HG02571 (cell line): ENCODE results near the gene KDM3B.

ENCODE experiments used
- ATAC-seq: cut with Tn5 transposase; IDR thresholded peaks from one replicate; pipeline ENCODE4 v1.9.1; 2021; ENCODE audit warnings: mild to moderate bottlenecking, moderate library complexity; ENCODE audit not compliant: unreplicated experiment

Gene KDM3B

DNA sequence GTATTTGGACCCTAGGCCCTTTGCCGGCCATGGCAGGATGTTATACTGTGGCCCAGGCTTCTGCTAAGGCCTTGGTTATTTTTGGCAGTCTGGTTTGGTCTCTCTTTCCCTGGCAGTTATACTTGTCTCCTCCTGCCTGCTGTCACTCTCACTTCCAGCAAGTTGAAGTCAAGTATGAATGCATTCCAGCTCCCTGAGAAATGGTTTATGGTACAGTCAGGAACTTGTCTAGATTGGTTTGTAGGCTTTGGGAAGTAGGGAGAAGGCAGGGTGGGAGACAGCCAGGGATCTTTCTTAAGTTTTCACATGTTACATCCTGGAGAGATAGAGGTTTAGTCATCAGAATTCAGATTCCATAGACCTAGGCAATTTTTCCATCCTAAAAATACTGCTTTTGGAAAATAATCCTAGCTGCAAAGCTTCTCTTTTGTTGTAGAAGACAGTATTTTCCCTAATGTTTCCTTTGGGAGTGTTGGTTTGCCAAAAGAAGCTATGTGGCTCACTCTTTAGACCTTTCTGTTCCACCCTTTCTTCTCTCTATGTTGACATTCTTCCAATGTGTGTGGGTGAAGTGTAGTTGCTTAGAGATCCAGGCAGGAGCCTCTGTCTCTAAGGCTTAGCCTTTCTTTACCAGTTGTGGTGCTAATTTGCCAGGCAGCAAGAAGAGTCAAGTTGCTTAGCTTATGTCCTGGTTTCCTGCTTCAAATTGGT is 2.5 kb upstream of the KDM3B start:
- ATAC-seq: no peak

- ATAC-seq: no peak
Observed at GRCh38 chr5:138350563-138350890, 2.0 kb upstream of the KDM3B start.

- ATAC-seq: no peak
Observed at GRCh38 chr5:138351056-138351455, 1.4 kb upstream of the KDM3B start.

- ATAC-seq: no peak
Observed at GRCh38 chr5:138351517-138351916, 968 bp upstream of the KDM3B start.

GRCh38 chr5:138352722-138353559 is 456 bp downstream of the KDM3B start:
- ATAC-seq: peak; percentile 36

GRCh38 chr5:138353560-138354080 is 1.1 kb downstream of the KDM3B start:
- ATAC-seq: no peak

- no peak for ATAC-seq
Observed at GRCh38 chr5:138354387-138354786, 1.9 kb downstream of the KDM3B start.

GRCh38 chr5:138354926-138355378 is 2.5 kb downstream of the KDM3B start:
- peak; percentile 41 for ATAC-seq

DNA sequence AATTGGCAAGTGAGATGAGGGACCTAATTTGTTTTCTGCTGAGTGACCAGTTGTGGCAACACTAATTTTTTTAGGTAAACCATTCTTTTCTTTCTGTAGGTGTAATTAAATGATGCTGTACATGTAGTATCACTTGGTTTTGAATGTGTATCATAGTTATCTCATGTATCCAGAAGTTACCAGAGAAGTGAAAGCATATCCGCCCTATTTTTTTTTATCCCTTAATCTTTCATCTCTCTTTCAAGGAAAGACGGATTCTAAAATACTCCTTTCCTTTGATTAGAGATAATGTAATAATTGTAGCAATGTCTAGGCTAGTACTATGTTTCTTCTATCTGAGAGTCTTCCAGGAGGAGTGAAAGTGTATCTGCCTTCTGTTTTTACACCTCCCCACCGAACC is 7.1 kb downstream of the KDM3B start:
- ATAC-seq: no peak

GRCh38 chr5:138360941-138361452 is 8.5 kb downstream of the KDM3B start:
- no peak for ATAC-seq

- ATAC-seq: no peak
Observed at GRCh38 chr5:138364576-138364975, 12.1 kb downstream of the KDM3B start.

- ATAC-seq: no peak
Observed at GRCh38 chr5:138366632-138367382, 14.3 kb downstream of the KDM3B start.

- ATAC-seq: no peak
Observed at GRCh38 chr5:138369261-138369660, 16.8 kb downstream of the KDM3B start.

DNA sequence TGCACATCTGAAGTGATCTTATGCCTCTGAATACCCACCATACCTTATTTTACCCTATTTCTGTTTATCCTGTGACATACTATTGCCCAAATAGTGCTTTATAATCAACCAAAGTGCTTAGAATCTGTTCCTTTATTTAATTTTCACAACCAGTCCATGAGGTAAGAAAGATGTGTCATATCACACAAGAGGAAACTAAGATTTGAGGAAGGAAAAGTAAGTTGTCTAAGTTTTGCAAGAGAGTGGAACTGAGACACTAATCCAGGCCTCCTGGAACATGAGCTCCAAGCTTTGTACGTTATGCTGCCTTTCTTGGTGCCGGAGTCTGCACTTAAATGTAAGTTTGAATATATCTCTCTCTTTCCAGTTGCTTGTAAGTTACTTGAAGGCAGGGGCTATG is 17.2 kb downstream of the KDM3B start:
- no peak for ATAC-seq

DNA sequence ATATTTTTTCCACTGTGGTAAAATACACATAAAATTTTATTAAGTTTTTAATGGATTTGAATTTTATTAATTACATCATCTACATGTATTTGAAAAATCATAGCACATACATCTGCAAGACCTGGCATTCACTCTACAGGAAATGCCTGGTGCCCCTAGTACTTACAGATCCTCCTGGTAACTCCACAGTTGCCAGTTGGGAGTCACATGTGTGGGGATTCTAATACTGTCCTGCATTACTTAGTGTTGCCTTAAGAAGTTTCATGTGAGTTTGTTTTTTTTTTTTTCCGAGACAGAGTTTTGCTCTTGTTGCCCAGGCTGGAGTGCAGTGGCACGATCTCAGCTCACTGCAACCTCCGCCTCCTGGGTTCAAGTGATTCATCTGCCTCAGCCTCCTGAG is 18.1 kb downstream of the KDM3B start:
- ATAC-seq: no peak

GRCh38 chr5:138371454-138371853 is 19.0 kb downstream of the KDM3B start:
- no peak for ATAC-seq

- ATAC-seq: peak; percentile 54
Observed at GRCh38 chr5:138372225-138372624, 19.7 kb downstream of the KDM3B start.

DNA sequence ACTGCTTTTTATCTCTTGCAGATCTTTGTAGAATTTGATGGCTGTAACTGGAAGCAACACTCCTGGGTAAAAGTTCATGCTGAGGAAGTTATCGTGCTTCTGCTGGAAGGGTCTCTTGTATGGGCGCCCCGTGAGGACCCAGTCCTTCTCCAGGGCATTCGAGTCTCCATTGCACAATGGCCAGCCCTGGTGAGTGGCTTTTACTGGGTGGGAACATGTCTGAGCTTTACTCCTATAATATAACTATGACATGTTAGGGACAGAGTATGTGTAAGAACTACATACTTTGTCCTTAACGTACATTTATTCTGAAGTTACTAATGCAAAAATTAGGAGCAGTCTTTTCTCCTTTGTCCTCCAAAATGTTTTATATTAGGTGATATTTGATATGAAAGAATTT is 20.2 kb downstream of the KDM3B start:
- ATAC-seq: no peak

DNA sequence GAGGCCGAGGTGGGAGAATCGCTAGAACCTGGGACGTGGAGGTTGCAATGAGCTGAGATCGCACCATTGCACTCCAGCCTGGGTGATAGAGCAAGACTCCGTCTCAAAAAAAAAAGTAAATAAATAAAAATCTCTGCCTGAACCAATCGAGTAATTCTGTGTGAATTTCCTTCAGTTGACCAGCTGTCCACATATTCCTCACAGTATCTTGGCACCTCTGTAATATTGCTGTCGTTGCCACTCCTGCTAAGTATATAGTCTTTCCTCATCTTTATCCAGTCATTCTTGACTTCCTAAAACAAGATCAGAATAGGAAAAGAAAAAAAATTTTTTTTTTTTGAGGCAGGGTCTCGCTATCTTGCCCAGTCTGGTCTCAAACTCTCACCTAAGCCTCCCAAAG is 29.9 kb downstream of the KDM3B start:
- ATAC-seq: no peak

DNA sequence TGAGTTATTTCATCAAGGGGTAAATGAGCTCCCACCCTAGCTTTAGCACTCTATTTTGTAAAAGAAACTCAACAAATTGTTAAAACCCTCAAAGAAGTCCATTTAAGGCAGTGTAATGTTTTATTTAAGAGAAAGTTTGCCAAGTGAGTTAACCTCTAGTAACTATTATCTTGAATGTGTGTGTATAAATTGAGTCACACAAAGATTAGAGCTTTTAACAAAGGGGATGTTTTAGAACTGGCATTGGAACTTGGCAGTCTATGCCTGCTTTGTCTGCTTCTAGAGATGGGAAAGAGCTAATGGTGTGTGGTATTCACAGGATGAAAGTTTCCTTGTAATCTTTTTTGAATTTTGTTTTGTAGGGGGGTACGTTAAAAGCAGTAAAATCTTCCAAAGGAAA is 33.2 kb downstream of the KDM3B start:
- ATAC-seq: no peak

DNA sequence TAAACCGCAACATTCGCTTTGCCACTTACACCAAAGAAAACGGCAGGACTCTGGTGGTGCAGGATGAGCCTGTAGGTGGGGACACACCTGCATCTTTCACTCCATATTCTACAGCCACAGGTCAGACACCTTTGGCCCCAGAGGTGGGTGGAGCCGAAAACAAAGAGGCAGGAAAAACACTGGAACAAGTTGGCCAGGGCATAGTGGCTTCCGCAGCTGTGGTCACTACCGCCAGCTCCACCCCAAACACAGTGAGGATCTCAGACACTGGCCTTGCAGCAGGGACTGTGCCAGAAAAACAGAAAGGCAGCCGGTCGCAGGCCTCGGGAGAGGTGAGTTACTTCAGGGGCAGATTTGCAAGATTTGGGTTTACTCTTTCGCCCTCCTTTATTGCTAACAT is 33.8 kb downstream of the KDM3B start:
- no peak for ATAC-seq
